Immature natural killer cell (primary cell): ENCODE data around the gene ENPP1. TPM values are rescaled to one million over a fixed set of nuclear protein-coding genes. Genes with fewer than 3 reads are reported as not detected.

Experiments
- DNase-seq, 3 donors: peaks; one replicate each; pipeline ENCODE4 v3.0.0; 2022; ENCODE audit warnings: mixed read lengths in 1 of 3
- H3K27ac Mint-ChIP-seq, 6 donors: one replicate each; pipeline ENCODE4 v1.8.0; 2020; ENCODE audit warnings: mixed read lengths in 6 of 6, mild to moderate bottlenecking in 5 of 6, inconsistent platforms in 4 of 6, moderate library complexity in 3 of 6
- H3K27me3 Mint-ChIP-seq, 3 donors: one replicate each; pipeline ENCODE4 v1.8.0; 2020 to 2021; ENCODE audit warnings: low read depth in 3 of 3, mild to moderate bottlenecking in 3 of 3, mixed read lengths in 3 of 3, moderate library complexity in 3 of 3, inconsistent platforms in 1 of 3
- H3K36me3 Mint-ChIP-seq, 3 donors: one replicate each; pipeline ENCODE4 v1.8.0; 2020; ENCODE audit warnings: mixed read lengths in 3 of 3, inconsistent platforms in 2 of 3, mild to moderate bottlenecking in 2 of 3
- H3K4me1 Mint-ChIP-seq, 2 donors: one replicate each; pipeline ENCODE4 v1.8.0; 2020; ENCODE audit warnings: inconsistent platforms in 2 of 2, mild to moderate bottlenecking in 2 of 2, mixed read lengths in 2 of 2, moderate library complexity in 1 of 2
- H3K4me3 Mint-ChIP-seq, 5 donors: one replicate each; pipeline ENCODE4 v1.8.0; 2020; ENCODE audit warnings: mild to moderate bottlenecking in 5 of 5, mixed read lengths in 5 of 5, inconsistent platforms in 3 of 5, moderate library complexity in 3 of 5
- H3K9me3 Mint-ChIP-seq, 6 donors: one replicate each; pipeline ENCODE4 v1.8.0; 2020; ENCODE audit warnings: mild to moderate bottlenecking in 6 of 6, mixed read lengths in 6 of 6, inconsistent platforms in 4 of 6, moderate library complexity in 3 of 6
- polyA plus RNA-seq, 3 donors: library from polyadenylated mRNA; unstranded; fragments of 300-500 nt; fragmentation: Illumina TruSeq; gene quantifications; one replicate each; pipeline ENCODE4 v1.2.3, GENCODE V29; 2021

ENPP1 gene
- polyA plus RNA-seq, 3 donors from 2014 or later: 0.29 to 2.5 (median 1.3) TPM

GRCh38 chr6:131795366-131795765, 12.5 kb upstream of the ENPP1 start:
- Mint-ChIP-seq H3K27me3 (peaks cover 2 to 4% (median 3%) of the 10 kb centered on the region in 3 donors), H3K4me3 (no peak overlapping the region), H3K36me3 (peaks cover 0 to 4% (median 0%) of the 10 kb centered on the region in 3 donors), H3K4me1 (no peaks in the 10 kb centered on the region), H3K27ac (no peak overlapping the region), H3K9me3 (peaks cover 0 to 10% (median 0%) of the 10 kb centered on the region in 6 donors)
- no peak for DNase-seq

GRCh38 chr6:131802347-131802746, 5.5 kb upstream of the ENPP1 start:
- H3K27ac Mint-ChIP-seq: no peak overlapping the region
- H3K4me1 Mint-ChIP-seq: peaks cover 13 to 23% of the 10 kb centered on the region in 2 donors
- no peak overlapping the region for H3K4me3 Mint-ChIP-seq
- peaks cover 0 to 10% (median 0%) of the 10 kb centered on the region in 6 donors for H3K9me3 Mint-ChIP-seq
- peaks cover 0 to 4% (median 0%) of the 10 kb centered on the region in 3 donors for H3K36me3 Mint-ChIP-seq
- H3K27me3 Mint-ChIP-seq: peaks cover 3 to 4% (median 4%) of the 10 kb centered on the region in 3 donors
- DNase-seq: no peak

- H3K9me3 Mint-ChIP-seq: peaks cover 0 to 10% (median 0%) of the 10 kb centered on the region in 6 donors
These were observed 4.6 kb upstream of the ENPP1 start for GRCh38 chr6:131803007-131803769.

GRCh38 chr6:131804131-131804530, 3.7 kb upstream of the ENPP1 start:
- peaks cover 24 to 36% of the 10 kb centered on the region in 2 donors for H3K4me1 Mint-ChIP-seq
- no peak for DNase-seq
- H3K27ac Mint-ChIP-seq: no peak overlapping the region
- peaks cover 1 to 4% (median 3%) of the 10 kb centered on the region in 3 donors for H3K27me3 Mint-ChIP-seq
- no peak overlapping the region for H3K4me3 Mint-ChIP-seq
- H3K9me3 Mint-ChIP-seq: peaks cover 0 to 5% (median 0%) of the 10 kb centered on the region in 6 donors
- peaks cover 0 to 2% (median 0%) of the 10 kb centered on the region in 3 donors for H3K36me3 Mint-ChIP-seq

More at GRCh38 chr6:131803007-131803769, 4.6 kb upstream of the ENPP1 start:
- peak in 1 of 3 donors; percentile 11 for DNase-seq
- peaks cover 1 to 4% (median 3%) of the 10 kb centered on the region in 3 donors for H3K27me3 Mint-ChIP-seq
- no peak overlapping the region for H3K4me3 Mint-ChIP-seq
- H3K36me3 Mint-ChIP-seq: peaks cover 0 to 4% (median 0%) of the 10 kb centered on the region in 3 donors
- H3K27ac Mint-ChIP-seq: no peak overlapping the region
- peaks cover 16 to 27% of the 10 kb centered on the region in 2 donors for H3K4me1 Mint-ChIP-seq

GRCh38 chr6:131807321-131807643, 538 bp upstream of the ENPP1 start:
- Mint-ChIP-seq H3K4me1 (peaks cover 24 to 37% of the 10 kb centered on the region in 2 donors), H3K27ac (peak overlapping the region in 3 of 6 donors; percentile 17 to 30 (median 22)), H3K9me3 (no peaks in the 10 kb centered on the region), H3K36me3 (no peaks in the 10 kb centered on the region), H3K4me3 (peak overlapping the region; percentile 83 to 91 (median 87)), H3K27me3 (peaks cover 3 to 7% (median 4%) of the 10 kb centered on the region in 3 donors)
- DNase-seq: peak in 1 of 3 donors; percentile 6

- Mint-ChIP-seq H3K27ac (no peak overlapping the region), H3K4me1 (peaks cover 16 to 23% of the 10 kb centered on the region in 2 donors), H3K36me3 (no peaks in the 10 kb centered on the region), H3K27me3 (peaks cover 0 to 7% (median 4%) of the 10 kb centered on the region in 3 donors), H3K4me3 (peak overlapping the region; percentile 79 to 83 (median 80)), H3K9me3 (no peaks in the 10 kb centered on the region)
- no peak for DNase-seq
These were observed 845 bp downstream of the ENPP1 start for GRCh38 chr6:131808460-131809269.

- Mint-ChIP-seq H3K4me3 (no peak overlapping the region), H3K36me3 (no peaks in the 10 kb centered on the region), H3K27me3 (peaks cover 0 to 9% (median 6%) of the 10 kb centered on the region in 3 donors), H3K4me1 (peaks cover 16 to 21% of the 10 kb centered on the region in 2 donors), H3K9me3 (no peaks in the 10 kb centered on the region), H3K27ac (no peak overlapping the region)
- DNase-seq: no peak
These were observed 3.7 kb downstream of the ENPP1 start for GRCh38 chr6:131811500-131811899.

GRCh38 chr6:131813991-131814390, 6.2 kb downstream of the ENPP1 start:
- Mint-ChIP-seq H3K27me3 (peaks cover 0 to 8% (median 3%) of the 10 kb centered on the region in 3 donors), H3K4me3 (no peak overlapping the region), H3K36me3 (no peaks in the 10 kb centered on the region), H3K27ac (no peak overlapping the region), H3K4me1 (peaks cover under 1 to 2% of the 10 kb centered on the region in 2 donors), H3K9me3 (no peaks in the 10 kb centered on the region)
- DNase-seq: no peak

- H3K4me3 Mint-ChIP-seq: no peak overlapping the region
- DNase-seq: no peak
- peaks cover 0 to 5% (median 0%) of the 10 kb centered on the region in 3 donors for H3K27me3 Mint-ChIP-seq
- H3K4me1 Mint-ChIP-seq: no peaks in the 10 kb centered on the region
- H3K36me3 Mint-ChIP-seq: no peaks in the 10 kb centered on the region
- no peaks in the 10 kb centered on the region for H3K9me3 Mint-ChIP-seq
- no peak overlapping the region for H3K27ac Mint-ChIP-seq
These were observed 9.0 kb downstream of the ENPP1 start for GRCh38 chr6:131816869-131817268.

- Mint-ChIP-seq H3K4me3 (no peak overlapping the region), H3K27me3 (peaks cover 2 to 6% (median 4%) of the 10 kb centered on the region in 3 donors), H3K4me1 (no peaks in the 10 kb centered on the region), H3K27ac (no peak overlapping the region), H3K9me3 (peaks cover 0 to 1% (median 0%) of the 10 kb centered on the region in 6 donors), H3K36me3 (peaks cover 0 to 3% (median 0%) of the 10 kb centered on the region in 3 donors)
- DNase-seq: no peak
These were observed 11.8 kb downstream of the ENPP1 start for GRCh38 chr6:131819572-131820124.

- Mint-ChIP-seq H3K9me3 (peaks cover 0 to 1% (median 0%) of the 10 kb centered on the region in 6 donors), H3K27ac (no peak overlapping the region)
These were observed 13.4 kb downstream of the ENPP1 start for GRCh38 chr6:131821010-131821807.

GRCh38 chr6:131822119-131822518, 14.3 kb downstream of the ENPP1 start:
- H3K4me3 Mint-ChIP-seq: no peak overlapping the region
- H3K27ac Mint-ChIP-seq: no peak overlapping the region
- peaks cover 0 to 3% (median 0%) of the 10 kb centered on the region in 3 donors for H3K36me3 Mint-ChIP-seq
- peaks cover 1 to 5% (median 2%) of the 10 kb centered on the region in 3 donors for H3K27me3 Mint-ChIP-seq
- no peaks in the 10 kb centered on the region for H3K4me1 Mint-ChIP-seq
- H3K9me3 Mint-ChIP-seq: peaks cover 0 to 1% (median 0%) of the 10 kb centered on the region in 6 donors
- no peak for DNase-seq

More at GRCh38 chr6:131821010-131821807, 13.4 kb downstream of the ENPP1 start:
- Mint-ChIP-seq H3K4me3 (no peak overlapping the region), H3K4me1 (no peaks in the 10 kb centered on the region), H3K36me3 (peaks cover 0 to 3% (median 0%) of the 10 kb centered on the region in 3 donors), H3K27me3 (peaks cover 1 to 4% (median 2%) of the 10 kb centered on the region in 3 donors)
- no peak for DNase-seq
